Umbilical cord (tissue), 2 donors: ENCODE results near the gene ARHGEF28. TPM values are rescaled to one million over a fixed set of nuclear protein-coding genes. Genes with fewer than 3 reads are reported as not detected.

ENCODE experiments used
- DNase-seq: peaks from one replicate; pipeline ENCODE4 v3.0.0-alpha.2; 2015; ENCODE audit warnings: low spot score
- total RNA-seq: library from RNA; depleted of rRNA; stranded (reverse); fragments of >200 nt; gene quantifications from one replicate; pipeline ENCODE4 v1.2.3, GENCODE V29; 2014; ENCODE audit warnings: low replicate concordance; ENCODE audit not compliant: insufficient read depth

ARHGEF28 gene
- total RNA-seq, 1 donor from 2014 or later, result 13.7 TPM

DNA sequence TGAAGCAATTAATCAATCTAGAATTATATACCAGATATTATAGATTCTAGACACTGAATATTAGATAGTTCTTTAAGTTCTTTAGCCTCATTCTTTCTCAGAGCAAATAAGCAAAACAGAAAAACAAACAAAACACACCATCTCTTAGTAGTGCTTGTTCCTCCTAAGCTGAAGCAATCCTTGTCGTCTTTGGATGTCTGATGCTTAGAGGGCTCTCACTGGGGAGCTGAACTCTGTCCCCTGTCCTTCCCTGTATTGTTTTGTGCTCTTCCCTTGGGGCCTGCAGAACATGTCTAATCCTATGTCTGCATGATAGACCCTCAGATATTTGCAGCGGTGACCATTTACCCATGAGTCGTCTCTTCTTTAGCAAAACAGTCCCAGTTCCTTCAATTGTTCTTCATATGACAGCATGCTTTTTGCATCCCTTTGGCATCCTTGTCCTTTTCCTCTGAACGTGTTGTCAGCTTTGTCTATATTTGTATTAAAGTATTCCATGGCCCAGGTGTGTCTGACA is 114.3 kb downstream of the ARHGEF28 start:
- DNase-seq, result no peak

- DNase-seq, result no peak
These were observed 117.2 kb downstream of the ARHGEF28 start for GRCh38 chr5:73743161-73743560.

GRCh38 chr5:73745836-73746235 is 119.8 kb downstream of the ARHGEF28 start:
- DNase-seq, result no peak

DNA sequence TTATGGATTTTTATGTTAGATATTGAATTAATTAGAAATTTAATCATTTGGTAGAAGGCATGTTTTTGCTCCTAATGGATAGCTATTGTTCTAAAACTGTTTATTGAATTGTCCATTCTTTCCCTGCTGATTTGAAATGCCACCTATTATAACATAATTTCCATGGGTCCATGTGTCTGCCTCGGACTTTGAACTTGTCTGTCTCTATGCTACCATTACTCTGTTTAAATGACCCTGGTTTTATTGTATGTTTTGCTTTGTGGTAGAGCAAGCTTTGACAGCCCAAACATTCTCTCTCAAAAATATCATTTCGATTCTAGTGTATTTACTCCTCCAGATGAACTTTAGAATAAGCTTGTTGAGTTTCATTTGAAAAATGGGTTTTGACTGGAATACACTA is 120.6 kb downstream of the ARHGEF28 start:
- no peak for DNase-seq

DNA sequence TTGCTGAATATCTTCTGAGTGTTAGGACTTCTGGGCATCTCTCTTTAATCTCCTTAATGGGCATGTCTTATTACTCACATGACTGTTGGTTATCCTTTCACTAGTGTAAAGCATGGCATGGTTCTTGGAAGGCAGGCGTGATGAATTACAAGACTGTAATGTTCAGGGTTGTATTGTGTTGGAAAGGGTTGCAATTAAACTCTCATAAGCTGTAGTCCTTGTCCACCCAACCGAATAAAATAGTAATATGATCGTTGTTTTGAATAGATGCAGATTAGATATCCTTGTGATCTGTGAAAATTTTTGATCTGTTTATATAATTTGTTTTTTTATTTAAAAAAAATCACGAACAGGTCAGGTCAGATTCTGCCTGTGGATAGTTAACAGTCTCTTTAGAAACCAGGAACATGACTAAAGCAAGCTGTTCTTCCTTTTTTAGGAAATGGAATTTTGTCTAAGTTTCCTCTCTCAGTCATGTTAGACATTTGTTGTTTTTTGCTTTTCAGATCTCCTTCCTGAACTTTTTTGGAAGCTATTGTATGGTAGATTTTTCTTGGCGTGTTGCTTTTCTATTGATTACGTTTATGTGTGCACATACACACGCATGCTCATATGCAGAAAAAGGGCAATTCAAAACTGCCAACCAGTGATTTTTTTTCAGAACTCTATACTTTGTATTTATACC is 121.8 kb downstream of the ARHGEF28 start:
- DNase-seq, result no peak

- peak; percentile 5 for DNase-seq
These were observed 122.8 kb downstream of the ARHGEF28 start for GRCh38 chr5:73748510-73749400.

DNA sequence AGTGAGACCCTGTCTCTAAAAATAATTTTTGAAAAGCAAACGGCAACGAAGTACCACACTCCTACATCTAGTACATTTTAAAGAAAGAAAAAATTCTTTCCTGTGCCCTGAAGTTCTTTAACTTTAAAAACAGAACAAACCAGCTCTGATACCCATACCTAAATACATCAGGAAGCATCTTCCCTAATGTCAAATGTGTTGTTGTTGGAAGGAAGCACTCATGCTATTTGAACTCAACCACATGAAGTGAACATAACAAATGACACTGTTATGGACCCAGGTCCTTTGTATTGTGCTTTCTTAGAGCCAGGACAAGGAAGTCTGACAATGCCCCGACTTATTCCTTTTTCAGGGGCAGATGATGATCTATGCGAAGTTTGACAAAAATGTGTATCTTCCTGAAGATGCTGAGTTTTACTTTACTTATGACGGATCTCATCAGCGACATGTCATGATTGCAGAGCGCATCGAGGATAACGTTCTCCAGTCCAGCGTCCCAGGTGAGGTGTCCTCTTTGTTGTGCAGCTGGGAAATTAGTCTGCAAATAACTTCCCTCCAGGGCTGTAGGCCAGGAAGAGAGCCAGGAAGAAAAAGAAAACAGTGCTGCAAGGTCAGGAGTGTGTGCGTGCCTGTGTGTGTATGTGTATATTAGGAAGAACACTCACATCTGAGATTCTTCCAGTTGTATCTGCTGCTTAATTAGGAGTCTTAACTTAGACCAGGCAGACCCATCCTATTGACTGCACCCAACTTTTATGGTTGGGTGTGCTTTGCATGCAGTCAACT is 123.7 kb downstream of the ARHGEF28 start:
- no peak for DNase-seq

DNA sequence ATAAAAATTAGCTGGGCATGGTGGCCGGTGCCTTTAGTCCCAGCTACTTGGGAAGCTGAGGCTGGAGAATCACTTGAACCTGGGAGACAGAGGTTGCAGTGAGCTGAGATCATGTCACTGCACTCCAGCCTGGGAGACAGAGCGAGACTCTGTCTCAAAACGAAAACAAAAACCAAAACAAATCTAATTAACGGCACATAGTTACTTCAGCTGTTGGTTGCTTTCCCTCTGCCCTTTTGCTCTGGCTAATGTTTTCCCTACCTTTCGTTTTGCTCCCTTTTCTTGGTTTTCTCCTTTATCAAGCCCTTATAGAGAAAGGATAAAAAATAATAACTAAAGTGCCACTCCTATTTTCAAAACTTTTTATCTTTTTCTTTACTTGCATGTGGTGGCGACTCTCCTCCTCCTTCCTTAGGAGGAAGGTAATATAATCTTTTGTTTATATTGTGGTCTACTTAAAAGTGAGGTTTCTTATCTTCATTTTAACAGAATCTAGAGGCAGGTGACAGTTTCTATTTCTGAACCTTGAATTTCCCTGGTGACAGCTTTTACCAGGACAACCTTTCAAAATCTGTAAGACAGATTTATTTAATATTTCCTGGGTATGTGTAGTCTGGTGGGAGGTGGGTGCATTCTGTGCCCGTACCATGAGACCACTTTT is 125.4 kb downstream of the ARHGEF28 start:
- DNase-seq, result no peak

- no peak for DNase-seq
These were observed 128.3 kb downstream of the ARHGEF28 start for GRCh38 chr5:73754254-73754653.

DNA sequence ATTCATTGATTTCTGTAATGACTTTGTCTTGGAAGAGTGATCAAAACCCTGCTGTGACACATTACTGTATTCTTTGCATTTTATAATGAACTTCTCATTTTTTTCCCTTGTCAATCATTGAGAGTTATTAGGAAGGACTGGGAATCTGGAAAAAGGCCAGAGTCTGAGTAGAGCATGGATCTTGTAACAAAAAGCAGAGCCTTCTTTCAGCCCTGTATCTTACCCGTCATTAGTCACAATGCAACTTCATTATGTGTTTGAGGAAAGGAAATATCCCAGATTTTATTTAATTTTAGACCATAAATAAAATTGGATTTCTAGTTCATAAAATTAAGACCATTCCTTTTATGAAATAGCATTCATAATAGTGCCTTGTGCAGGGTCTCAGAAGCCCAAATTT is 131.4 kb downstream of the ARHGEF28 start:
- no peak for DNase-seq

GRCh38 chr5:73759771-73760170 is 133.8 kb downstream of the ARHGEF28 start:
- DNase-seq, result no peak

DNA sequence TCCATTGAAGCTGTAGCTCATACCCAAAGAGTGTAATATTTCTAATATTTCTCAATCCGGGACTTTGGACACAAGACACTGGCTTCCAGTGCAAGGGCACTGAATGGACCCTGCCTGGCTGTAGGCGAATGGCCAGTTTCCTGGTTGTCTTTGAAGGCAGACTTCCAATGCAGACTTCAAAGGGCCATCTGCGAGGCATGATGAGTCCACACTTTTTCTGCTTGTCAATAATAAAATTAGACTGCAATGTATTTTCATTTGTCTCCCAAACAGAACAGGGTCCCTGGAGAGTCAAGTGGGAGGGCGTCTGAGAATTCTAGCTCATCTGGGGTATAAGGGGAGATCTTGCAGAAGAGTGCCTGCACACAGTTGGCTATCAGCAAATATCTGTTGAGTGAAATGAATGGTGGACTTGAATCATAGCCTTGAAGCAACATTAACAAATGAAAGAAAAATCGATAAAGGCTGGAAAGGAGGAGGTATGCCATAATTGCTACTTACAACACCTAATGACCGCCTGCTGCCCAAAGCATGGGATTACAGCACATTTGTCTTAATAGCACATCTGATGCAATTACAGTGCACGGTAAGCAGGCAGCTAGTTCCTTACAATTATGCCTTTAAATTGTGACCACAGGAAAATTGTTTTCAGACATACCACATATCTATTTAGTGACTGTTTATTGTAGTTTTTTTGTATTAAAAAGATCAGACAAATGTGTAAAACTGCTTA is 137.5 kb downstream of the ARHGEF28 start:
- DNase-seq, result no peak

GRCh38 chr5:73764586-73764985 is 138.6 kb downstream of the ARHGEF28 start:
- DNase-seq, result no peak

DNA sequence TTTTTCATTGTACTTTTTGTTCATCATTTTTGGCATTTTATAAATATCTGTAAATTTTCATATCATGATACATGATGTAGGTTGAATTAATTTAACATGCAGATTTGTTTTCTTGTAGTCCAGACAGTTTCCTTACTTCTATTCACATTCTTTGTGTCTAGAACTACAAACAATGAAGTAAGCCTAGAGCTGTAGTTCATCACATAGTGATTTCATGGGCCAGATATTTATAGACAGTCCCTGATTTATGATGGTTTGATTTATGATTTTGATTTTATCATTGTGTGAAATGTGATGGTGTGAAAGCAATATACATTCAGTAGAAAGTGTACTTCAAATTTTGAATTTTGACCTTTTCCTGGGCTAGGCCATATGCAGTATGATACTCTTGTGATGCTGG is 139.0 kb downstream of the ARHGEF28 start:
- DNase-seq, result no peak

DNA sequence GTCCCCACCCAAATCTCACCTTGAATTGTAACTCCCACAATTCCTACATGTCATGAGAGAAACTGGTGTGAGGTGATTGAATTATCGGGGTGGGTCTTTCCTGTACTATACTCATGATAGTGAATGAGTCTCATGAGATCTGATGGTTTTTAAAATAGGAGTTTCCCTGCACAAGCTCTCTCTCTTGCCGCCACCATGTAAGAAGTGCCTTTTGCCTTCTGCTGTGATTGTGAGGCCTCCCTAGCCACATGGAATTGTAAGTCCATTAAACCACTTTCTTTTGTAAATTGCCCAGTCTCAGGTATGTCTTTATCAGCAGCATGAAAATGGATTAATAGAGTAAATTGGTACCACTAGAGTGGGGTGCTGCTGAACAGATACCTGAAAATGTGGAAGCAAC is 140.9 kb downstream of the ARHGEF28 start:
- no peak for DNase-seq

- no peak for DNase-seq
These were observed 144.4 kb downstream of the ARHGEF28 start for GRCh38 chr5:73770172-73771025.

DNA sequence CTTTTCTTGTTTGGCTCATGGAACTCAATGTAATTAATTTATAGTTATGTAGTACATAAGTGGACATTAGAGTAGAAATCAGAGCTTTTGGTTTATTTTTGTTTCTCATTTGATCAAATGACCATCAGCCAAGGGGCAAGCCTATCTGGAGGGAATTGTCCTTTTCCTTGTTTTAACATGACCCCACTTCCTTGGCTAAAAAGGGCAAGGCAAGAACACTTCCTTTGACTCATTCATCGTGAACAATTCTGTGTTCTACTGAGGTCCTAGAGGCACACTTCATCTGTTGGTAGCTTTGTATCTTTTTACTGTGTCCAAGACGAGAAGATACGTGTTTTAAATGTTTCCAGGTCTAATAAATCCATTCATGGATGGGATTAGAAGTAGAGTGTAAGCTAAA is 148.9 kb downstream of the ARHGEF28 start:
- no peak for DNase-seq

GRCh38 chr5:73776405-73776804 is 150.4 kb downstream of the ARHGEF28 start:
- no peak for DNase-seq

DNA sequence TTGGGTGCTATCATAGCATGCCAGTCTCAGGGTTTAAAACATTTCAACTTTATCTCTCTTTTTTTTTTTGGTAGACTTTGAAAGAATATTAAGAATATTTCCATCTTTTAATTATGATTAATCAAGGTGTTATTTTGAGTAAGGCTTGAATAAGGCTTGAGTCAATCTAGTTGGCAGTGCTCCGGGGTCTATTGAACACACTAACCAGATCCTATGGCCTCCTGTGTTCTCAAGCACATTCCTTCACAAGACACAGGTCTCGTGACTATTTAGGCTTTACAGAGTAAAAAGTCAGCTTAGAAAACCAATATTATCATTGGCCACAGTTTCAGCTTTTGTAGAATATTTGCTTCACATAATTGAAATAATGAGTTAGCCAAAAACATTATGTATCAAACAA is 151.2 kb downstream of the ARHGEF28 start:
- DNase-seq, result no peak
